GM12892 (cell line): ENCODE results near the gene SCN2B.

Source experiments
- DNase-seq: peaks from one replicate; pipeline ENCODE4 v3.0.0; 2011; ENCODE audit not compliant: insufficient read length
- FAIRE-seq: peaks from 2 replicates; lab custom pipeline; 2011; peaks lifted over from hg19 to GRCh38; lab: Jason Lieb, UNC
- POLR2A ChIP-seq: IDR thresholded peaks from 2 replicates; pipeline ENCODE4 v1.6.1; 2011; ENCODE audit warnings: low read depth, low read length, control low read depth
- POLR2AphosphoS5 ChIP-seq: IDR thresholded peaks from 2 replicates; pipeline ENCODE4 v1.6.1; 2011; ENCODE audit warnings: low read depth, low read length, control low read depth
- TAF1 ChIP-seq: IDR thresholded peaks from 2 replicates; pipeline ENCODE4 v1.6.1; 2011; ENCODE audit warnings: low read depth, mild to moderate bottlenecking, control low read depth, low read length, borderline replicate concordance

The SCN2B gene

DNA sequence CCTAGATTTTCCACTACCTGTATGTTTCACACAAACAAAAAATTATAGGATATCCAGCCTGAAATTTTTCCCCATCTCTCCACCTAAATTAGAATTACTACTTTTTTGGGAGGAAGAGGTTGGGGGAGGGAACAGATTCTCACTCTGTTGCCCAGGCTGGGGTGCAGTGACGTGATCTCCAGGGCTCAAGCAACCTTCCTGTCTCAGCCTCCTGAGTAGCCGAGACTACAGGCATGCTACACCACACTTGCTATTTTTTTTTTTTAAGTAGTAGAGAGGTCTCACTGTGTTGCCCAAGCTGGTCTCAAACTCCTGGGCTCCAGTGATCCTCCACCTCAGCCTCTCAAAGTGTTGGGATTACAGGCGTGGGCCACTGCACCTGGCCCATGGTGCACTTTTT is 38.8 kb upstream of the SCN2B start:
- TF ChIP-seq POLR2A (no peak), TAF1 (no peak), POLR2AphosphoS5 (no peak)
- DNase-seq (no peak), FAIRE-seq (no peak)

DNA sequence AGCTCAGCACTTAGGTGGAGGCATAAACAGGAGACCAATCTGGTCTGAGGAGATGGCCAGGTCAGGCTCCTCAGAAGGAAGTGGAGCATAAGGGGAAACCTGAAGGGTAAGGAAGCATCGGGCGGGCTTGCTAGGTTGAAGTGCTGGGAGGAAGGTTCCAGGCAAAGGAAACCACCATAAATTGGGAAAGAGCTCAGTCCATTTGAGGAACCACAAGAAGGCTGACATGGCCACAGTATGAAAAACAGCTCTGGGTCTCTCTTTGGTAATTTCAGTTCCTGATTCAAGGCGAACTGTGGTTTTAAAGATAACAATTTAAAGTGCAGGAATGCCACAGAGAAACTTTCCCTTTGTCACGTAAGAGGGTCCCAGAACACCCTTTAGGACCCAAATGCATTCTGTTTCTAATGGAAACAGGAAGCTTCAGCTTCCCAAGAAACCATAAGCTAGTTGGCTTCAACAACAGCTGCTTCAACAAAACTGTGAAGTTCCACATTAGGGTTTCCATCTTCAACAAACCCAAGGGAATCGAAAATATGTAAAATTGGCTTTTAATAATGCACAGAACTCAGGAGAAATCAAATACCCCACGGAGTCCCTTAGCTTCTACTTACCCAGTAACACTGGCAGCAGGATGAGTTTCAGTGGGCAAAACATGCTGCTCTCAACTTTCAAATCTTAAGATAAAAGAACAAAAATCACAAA is 37.9 kb upstream of the SCN2B start:
- no peak for DNase-seq
- FAIRE-seq, result peak; percentile 88
- TF ChIP-seq TAF1 (no peak), POLR2AphosphoS5 (no peak), POLR2A (no peak)

DNA sequence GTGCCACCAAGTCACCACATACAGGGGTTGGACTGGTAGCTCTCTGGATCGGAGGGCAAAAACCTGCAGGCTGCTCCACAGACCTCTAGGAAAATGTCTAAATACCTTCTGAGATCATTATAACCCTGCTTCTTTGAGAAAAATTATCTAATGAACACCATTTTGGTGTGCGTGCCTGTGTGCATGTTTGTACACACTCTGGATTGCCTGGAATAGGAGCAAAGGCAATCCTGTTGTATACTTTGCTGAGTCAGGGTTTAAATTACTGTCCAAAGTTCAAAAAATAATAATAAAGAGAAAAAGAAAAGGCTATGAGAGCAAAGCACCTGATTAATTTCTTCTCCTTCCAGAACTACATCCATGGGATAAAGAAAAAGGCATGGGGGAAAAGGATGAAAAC is 37.3 kb upstream of the SCN2B start:
- DNase-seq, result no peak
- peak; percentile 5 for FAIRE-seq
- TF ChIP-seq TAF1 (no peak), POLR2A (no peak), POLR2AphosphoS5 (no peak)

DNA sequence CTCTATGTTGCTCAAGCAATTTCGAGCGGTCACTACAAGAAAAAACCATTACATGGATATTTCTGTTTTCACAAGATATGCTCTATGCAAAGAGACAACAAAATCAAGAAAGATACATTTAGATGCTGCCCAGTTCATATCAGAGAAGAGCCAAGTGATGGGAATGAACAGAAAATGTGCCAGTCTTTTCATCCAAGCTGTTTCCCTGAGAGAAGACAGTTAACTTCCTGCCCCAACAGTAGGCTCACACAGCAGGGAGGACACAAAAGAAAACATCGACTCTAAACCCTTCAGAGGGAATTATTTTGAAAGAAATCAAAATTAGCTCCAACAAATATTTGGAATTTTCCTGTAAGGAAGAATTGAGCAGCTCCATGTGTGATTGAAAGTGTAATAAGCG is 36.8 kb upstream of the SCN2B start:
- TF ChIP-seq POLR2AphosphoS5 (no peak), POLR2A (no peak), TAF1 (no peak)
- FAIRE-seq, result no peak
- DNase-seq, result no peak

DNA sequence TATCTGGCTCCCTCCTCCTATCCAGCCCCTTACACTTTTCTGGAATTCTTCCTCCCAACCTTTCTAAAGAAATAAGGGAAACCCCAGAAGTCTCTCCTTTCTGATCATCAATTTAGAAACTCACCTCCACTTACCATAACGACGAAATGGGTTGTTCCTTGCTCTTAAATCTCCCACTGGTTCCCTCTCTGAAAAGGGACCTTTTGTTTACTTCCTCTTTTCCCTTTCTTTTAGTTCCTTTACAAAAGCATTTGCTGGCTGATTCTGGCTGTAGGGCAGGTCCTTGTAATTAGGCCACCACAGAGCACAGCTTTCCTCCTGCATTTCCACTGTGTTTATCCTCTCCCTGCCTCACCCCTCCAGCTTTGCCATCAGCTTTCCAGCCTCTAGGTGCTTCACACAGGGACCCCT is 36.3 kb upstream of the SCN2B start:
- DNase-seq (no peak), FAIRE-seq (no peak)
- no peak for TF ChIP-seq TAF1
- no peak for TF ChIP-seq POLR2A
- no peak for TF ChIP-seq POLR2AphosphoS5

- DNase-seq, result no peak
- no peak for FAIRE-seq
- no peak for TF ChIP-seq TAF1
- TF ChIP-seq POLR2AphosphoS5, result no peak
- no peak for TF ChIP-seq POLR2A
These were observed 35.8 kb upstream of the SCN2B start for GRCh38 chr11:118212131-118212725.

- no peak for FAIRE-seq
- no peak for DNase-seq
- TF ChIP-seq TAF1 (no peak), POLR2AphosphoS5 (no peak), POLR2A (no peak)
These were observed 34.6 kb upstream of the SCN2B start for GRCh38 chr11:118211006-118211405.

GRCh38 chr11:118210323-118210722 is 33.9 kb upstream of the SCN2B start:
- TF ChIP-seq POLR2A (no peak), TAF1 (no peak), POLR2AphosphoS5 (no peak)
- FAIRE-seq, result no peak
- DNase-seq, result no peak

DNA sequence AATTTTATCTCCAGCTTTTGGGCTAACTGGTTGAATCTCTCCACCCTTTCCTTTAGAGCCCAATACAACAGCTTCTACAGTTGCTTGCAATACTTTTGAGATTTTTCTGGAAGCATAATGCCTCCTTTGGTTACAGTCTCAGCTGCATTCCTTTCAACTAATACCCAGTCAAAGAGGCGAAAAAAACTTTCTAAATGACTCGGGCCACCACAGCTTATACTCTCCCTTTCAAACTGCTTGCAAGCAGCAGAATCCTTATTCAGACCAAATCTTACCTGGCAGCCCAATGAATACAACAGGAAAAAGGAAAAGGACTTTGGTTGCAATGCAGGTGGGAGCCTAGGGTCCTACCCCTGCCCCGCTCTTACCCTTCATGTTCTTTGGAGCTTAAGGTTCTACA is 32.6 kb upstream of the SCN2B start:
- DNase-seq (no peak), FAIRE-seq (peak; percentile 50)
- TF ChIP-seq POLR2A (no peak), TAF1 (no peak), POLR2AphosphoS5 (no peak)

- TF ChIP-seq TAF1, result no peak
- TF ChIP-seq POLR2A, result no peak
- no peak for TF ChIP-seq POLR2AphosphoS5
- FAIRE-seq, result no peak
- no peak for DNase-seq
These were observed 30.6 kb upstream of the SCN2B start for GRCh38 chr11:118207079-118207478.

- DNase-seq (no peak), FAIRE-seq (peak; percentile 36)
- TF ChIP-seq POLR2AphosphoS5 (no peak), POLR2A (no peak), TAF1 (no peak)
These were observed 30.1 kb upstream of the SCN2B start for GRCh38 chr11:118206391-118207031.

DNA sequence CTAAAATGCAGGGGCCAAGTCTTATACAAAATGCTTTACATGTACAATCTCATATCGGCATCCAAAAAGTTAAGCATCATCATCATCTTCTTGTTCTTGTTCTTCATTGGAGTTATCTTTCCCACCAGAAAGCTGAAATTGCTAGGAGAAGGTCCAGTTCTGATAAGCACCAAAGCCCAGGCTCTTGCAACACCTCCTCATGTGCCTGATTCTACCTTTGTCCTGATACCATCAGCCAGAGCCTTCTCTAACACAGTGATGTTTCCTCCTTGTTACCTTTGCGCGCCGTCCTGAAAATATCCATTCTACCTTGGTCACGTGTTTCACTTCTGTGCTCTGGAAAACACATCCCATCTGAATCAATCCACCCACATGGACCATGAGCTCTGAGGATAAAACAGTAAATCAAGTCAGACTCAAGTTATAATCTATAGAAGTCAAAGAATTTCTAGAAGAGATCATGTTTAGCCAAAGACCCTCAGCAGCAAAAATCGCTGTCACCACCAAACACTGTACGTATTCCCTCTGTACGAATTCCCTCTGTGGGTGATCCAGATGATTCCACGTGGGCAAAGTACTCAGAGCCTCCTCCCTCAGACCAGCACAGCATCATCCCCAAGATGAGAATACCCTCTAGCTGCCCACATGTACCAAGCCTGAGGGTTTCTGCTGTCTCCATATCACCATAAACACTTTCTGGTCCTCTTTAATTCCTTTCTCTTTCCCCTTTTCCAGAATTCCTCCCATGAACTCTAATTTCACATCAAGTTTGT is 29.4 kb upstream of the SCN2B start:
- TF ChIP-seq TAF1 (no peak), POLR2AphosphoS5 (no peak), POLR2A (no peak)
- peak; percentile 54 for FAIRE-seq
- DNase-seq, result no peak
